Neuron (in vitro differentiated cells): ENCODE data around the gene ADAMTS6.
A peak's percentile ranks its signal among the peaks of the same experiment; 100 is the strongest.

Experiments
- H2AFZ ChIP-seq: one replicate; pipeline ENCODE4 v1.6.1; 2013; ENCODE audit warnings: low read depth, mild to moderate bottlenecking, inconsistent platforms, low read length, moderate library complexity
- H3K27me3 ChIP-seq: one replicate; pipeline ENCODE4 v1.6.1; 2013; ENCODE audit warnings: low read length; ENCODE audit not compliant: insufficient read depth
- H3K36me3 ChIP-seq: one replicate; pipeline ENCODE4 v1.6.1; 2013; ENCODE audit warnings: low read length; ENCODE audit not compliant: insufficient read depth
- H3K4me1 ChIP-seq: one replicate; pipeline ENCODE4 v1.6.1; 2013; ENCODE audit warnings: low read length; ENCODE audit not compliant: insufficient read depth
- H3K4me3 ChIP-seq: 2 replicates; pipeline ENCODE4 v1.5.1; 2013; ENCODE audit warnings: mild to moderate bottlenecking, low read length, moderate library complexity
- H3K9me3 ChIP-seq: one replicate; pipeline ENCODE4 v1.6.1; 2013; ENCODE audit warnings: low read length

The ADAMTS6 gene

DNA sequence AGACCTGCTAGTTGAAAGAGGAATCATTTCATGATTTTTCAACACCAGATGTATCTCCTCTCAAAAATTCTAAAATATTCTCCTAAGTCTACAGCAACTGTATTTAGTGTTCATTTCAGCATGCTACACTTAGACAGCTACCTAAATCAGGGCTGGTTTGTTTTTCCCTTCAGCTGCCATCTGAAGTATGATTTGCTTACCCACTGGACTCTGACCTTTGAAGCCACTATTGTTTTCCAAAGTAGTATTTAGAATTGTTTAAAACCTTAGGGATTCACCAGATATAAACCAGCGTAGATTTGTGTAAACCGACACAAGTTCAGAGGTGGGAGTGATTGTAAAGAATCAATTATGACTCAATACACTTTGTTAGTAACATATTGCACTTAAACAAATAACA is 193.1 kb downstream of the ADAMTS6 start:
- Histone ChIP-seq H3K4me3 (no peak overlapping the region), H2AFZ (no peak overlapping the region), H3K4me1 (no peaks in the 10 kb centered on the region), H3K36me3 (no peaks in the 10 kb centered on the region), H3K9me3 (no peaks in the 10 kb centered on the region), H3K27me3 (no peaks in the 10 kb centered on the region)

DNA sequence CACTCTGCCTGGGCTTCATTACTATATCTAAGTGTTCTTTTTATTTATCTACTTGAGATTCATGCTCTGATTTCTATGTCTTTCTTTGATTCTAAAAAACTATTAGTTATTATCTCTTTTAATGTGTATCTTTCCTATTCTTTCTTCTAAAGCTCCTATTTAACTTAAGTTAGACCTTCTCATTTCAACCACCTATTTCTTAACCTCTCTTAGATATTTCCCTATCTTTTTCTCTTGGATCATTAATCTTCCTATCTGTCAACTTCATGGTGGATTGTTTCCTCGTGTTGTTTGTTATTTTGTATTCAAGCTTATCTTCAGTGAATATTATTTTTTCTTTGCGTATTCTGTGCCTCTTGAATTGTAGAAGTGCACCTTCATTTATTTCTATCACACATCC is 202.1 kb downstream of the ADAMTS6 start:
- Histone ChIP-seq H3K36me3 (no peaks in the 10 kb centered on the region), H2AFZ (no peak overlapping the region), H3K27me3 (no peaks in the 10 kb centered on the region), H3K4me1 (no peaks in the 10 kb centered on the region), H3K4me3 (no peak overlapping the region), H3K9me3 (no peaks in the 10 kb centered on the region)

DNA sequence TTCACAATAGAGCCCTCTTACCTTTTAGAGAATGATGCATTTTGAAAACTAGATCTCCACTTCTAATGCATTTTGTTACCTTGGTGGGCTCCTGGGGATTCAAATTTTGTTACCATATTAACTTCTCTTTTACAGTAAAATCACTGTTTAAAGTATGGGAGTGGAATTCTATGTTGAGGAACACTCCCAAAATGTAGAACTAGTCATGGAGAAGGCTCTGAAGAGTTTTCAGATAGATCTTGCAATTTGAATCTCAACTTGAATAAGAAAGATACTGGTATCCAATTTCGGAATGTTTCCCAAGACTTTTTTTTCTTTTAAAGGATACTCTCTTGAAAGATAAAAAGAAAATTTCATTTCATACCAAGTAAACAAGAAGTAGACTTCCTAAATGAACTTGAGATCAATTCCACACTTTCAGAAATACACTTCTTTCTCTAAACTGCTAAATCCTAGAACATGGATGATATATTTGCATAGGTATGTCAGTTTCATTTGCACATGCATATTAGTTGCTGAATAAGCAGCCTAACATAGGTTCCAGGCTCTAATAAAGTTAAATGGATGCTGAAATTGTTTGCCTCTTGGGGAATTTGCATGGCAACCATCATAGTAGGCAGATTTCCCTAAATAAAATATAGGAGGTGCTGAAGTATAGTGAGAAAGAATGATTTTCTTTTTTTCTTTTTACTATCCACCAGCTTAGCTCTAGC is 205.4 kb downstream of the ADAMTS6 start:
- Histone ChIP-seq H3K27me3 (no peaks in the 10 kb centered on the region), H2AFZ (no peak overlapping the region), H3K9me3 (no peaks in the 10 kb centered on the region), H3K4me1 (peaks cover 2% of the 10 kb centered on the region), H3K36me3 (no peaks in the 10 kb centered on the region), H3K4me3 (no peak overlapping the region)

DNA sequence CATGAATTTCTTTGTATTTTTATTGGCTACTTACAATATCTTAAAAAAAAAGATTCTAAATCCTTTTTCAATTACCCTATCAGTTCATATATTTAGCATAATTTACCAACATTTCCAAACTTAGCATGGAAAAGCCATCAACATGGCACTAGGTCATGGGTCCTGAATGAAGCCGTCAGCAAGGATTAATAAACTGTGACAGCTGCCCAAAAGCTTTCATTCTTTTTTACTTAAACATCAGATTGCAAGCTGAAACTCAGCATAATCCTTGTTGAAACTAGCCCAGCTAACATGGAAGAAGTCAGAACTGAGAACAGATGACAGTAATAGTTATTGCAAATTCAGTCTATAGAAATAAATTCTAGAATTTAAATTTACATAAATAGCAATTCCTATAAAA is 209.8 kb downstream of the ADAMTS6 start:
- Histone ChIP-seq H3K4me3 (no peak overlapping the region), H3K9me3 (no peaks in the 10 kb centered on the region), H3K4me1 (peaks cover 2% of the 10 kb centered on the region)

DNA sequence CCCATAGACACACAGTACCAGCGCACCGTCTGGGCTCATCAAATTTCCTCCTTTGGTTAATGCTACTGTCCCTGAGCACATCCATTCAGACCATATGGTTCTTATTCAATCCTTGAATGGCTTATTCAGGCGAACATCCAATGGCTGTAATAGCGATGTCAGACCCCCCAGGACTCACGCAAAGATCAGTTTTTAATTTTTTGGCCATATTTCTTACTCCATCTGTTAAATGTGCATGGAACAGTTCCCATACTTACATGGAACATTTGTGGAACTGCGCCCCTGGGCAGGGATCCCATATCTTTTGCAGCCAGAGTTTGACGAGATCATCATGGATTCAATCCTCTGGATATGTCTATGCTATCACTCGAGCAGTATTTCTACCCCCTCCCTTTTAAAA is 213.2 kb downstream of the ADAMTS6 start:
- H3K36me3 ChIP-seq: no peaks in the 10 kb centered on the region

More for the DNA sequence above, 209.8 kb downstream of the ADAMTS6 start:
- H2AFZ ChIP-seq: no peak overlapping the region
- no peaks in the 10 kb centered on the region for H3K27me3 ChIP-seq
- no peaks in the 10 kb centered on the region for H3K36me3 ChIP-seq

DNA sequence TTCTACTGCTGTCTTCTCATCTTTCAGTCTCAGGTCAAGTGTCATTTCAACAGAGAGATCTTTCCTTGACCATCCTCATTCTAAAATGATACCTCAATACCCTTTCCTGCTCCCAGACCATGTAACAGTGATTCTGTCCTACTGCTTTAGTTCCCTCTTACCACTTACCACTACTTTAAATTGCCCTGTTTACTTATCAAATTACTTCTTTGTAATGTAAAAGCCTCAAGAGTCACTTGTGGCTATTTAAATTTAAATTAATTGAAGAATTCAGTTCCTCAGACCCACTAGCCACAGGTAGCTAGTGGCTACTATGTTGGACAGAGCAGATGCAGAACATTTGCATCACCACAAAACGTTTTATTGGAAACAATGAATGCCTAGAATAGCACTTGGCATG is 217.3 kb downstream of the ADAMTS6 start:
- no peaks in the 10 kb centered on the region for H3K36me3 ChIP-seq
- no peaks in the 10 kb centered on the region for H3K27me3 ChIP-seq
- H3K4me3 ChIP-seq: no peak overlapping the region
- no peak overlapping the region for H2AFZ ChIP-seq
- H3K9me3 ChIP-seq: no peaks in the 10 kb centered on the region
- H3K4me1 ChIP-seq: peaks cover 6% of the 10 kb centered on the region

More for the DNA sequence above, 213.2 kb downstream of the ADAMTS6 start:
- Histone ChIP-seq H3K4me1 (peaks cover 2% of the 10 kb centered on the region), H2AFZ (no peak overlapping the region), H3K27me3 (no peaks in the 10 kb centered on the region), H3K9me3 (no peaks in the 10 kb centered on the region), H3K4me3 (no peak overlapping the region)

DNA sequence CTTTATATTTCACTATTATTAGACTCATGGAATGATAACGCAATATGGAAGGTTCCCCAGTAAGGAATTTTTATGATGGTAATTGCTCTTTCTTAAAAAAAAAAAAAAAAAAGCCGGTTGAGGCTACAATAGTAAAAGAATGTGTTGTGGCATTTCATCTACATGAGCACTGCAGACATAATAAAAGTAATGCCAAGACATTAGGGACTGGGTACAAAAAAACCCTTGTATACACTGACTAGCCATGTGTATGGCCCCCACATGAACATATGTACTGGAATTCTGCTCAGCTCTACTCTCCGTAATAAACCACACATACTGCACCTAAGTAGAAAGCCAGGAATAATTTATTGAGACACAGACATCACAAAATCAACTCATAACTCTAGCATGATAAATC is 218.4 kb downstream of the ADAMTS6 start:
- no peaks in the 10 kb centered on the region for H3K36me3 ChIP-seq
- no peak overlapping the region for H2AFZ ChIP-seq
- H3K4me1 ChIP-seq: peaks cover 6% of the 10 kb centered on the region
- no peaks in the 10 kb centered on the region for H3K27me3 ChIP-seq
- H3K9me3 ChIP-seq: no peaks in the 10 kb centered on the region
- H3K4me3 ChIP-seq: no peak overlapping the region

DNA sequence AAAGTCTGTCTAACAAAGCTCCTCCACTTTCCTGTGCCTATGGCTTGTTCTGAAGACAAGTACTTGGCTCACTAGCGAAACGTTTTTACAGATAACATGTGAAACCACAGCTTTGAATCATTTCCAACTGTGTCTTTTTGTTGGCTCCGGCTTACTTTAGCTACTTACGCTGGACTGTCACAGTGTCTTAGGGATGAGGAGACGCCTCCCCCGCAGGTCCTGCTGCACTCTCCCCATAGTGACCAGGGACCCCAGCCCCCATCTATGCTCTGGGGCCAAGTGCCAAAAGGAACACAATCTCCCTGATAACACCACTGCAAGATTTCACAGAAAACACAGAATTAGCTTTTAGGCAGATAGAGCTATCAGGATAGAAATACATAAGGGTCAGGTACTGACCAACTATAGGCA is 219.1 kb downstream of the ADAMTS6 start:
- Histone ChIP-seq H3K4me3 (no peak overlapping the region), H3K36me3 (no peaks in the 10 kb centered on the region), H2AFZ (peak overlapping the region; percentile 19), H3K27me3 (no peaks in the 10 kb centered on the region), H3K9me3 (no peaks in the 10 kb centered on the region), H3K4me1 (peaks cover 6% of the 10 kb centered on the region)

DNA sequence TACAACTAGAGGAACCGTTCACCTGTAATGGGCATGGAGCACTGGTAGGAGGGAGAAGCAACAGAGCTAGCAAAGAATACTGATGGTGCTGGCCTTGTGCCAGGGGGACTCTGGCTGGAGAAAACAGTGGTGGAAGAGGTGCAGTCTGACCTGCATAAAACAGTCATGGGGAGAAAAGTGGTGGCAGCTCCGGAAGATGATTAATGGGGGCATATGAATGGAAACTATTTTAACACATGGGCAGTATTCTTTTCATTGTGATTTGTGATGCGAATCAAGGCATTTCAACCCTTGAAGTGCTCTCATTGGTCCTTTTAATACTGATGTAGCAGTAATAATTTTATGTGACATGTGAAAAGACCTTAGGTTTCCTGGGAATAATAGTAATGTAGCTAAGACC is 219.6 kb downstream of the ADAMTS6 start:
- Histone ChIP-seq H3K36me3 (no peaks in the 10 kb centered on the region), H3K4me3 (no peak overlapping the region), H2AFZ (peak overlapping the region; percentile 19), H3K27me3 (no peaks in the 10 kb centered on the region), H3K4me1 (peaks cover 6% of the 10 kb centered on the region), H3K9me3 (no peaks in the 10 kb centered on the region)

DNA sequence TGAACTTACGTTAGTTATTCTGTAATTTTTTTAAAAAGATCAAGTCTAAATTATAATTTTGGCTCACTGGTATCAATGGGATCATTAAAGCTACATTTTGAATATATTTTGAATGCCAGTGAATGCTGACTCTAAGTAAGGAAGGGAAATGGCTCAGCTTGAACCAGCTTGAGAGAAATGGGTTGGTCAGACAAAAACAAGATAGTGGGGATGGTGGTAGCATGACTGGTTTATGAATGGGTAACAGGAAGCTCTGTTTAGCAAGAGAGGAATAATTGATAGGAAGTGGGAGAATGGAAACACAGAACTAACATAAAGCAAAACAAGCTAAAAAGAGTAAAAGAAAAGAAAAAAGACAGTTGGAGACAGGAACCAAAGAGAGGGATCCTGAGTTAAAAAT is 220.2 kb downstream of the ADAMTS6 start:
- H3K36me3 ChIP-seq: no peaks in the 10 kb centered on the region

DNA sequence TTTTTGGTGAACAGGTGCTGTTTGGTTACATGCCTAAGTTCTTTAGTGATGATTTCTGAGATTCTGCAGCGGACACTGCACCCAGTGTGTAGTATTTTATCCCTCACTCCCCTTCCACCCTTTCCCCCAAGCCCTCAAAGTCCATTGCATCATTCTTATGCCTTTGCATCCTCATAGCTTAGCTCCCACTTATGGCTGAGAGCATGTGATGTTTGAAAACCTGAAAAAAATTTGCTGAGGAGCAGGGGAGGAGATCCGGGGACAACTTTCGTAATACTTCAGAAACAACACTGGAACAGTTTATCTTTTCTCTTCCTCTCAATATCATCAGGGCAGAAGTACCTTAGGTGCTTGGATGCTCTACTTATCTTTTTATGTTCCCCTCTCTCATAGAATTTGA is 226.4 kb downstream of the ADAMTS6 start:
- no peaks in the 10 kb centered on the region for H3K9me3 ChIP-seq
- H3K36me3 ChIP-seq: no peaks in the 10 kb centered on the region
- no peaks in the 10 kb centered on the region for H3K4me1 ChIP-seq
- no peak overlapping the region for H2AFZ ChIP-seq
- no peak overlapping the region for H3K4me3 ChIP-seq
- H3K27me3 ChIP-seq: no peaks in the 10 kb centered on the region

More for the DNA sequence above, 220.2 kb downstream of the ADAMTS6 start:
- Histone ChIP-seq H3K9me3 (no peaks in the 10 kb centered on the region), H3K4me3 (no peak overlapping the region), H3K27me3 (no peaks in the 10 kb centered on the region), H3K4me1 (peaks cover 6% of the 10 kb centered on the region), H2AFZ (no peak overlapping the region)

DNA sequence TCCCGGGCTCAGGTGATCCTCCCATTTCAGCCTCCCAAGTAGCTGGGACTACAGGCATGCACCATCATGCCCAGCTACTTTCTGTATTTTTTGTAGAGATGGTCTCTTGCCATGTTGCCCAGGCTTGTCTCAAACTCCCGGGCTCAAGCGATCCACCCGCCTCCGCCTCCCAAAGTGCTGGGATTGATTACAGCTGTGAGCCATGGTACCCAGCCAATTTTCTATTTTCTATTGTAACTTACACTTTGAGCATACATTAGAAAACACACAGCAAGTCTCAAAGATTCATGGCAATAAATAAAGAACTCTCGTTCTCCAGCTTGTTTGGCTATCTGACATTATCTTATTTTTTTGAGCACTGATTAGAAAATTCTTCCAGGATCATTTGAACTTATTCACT is 228.7 kb downstream of the ADAMTS6 start:
- Histone ChIP-seq H2AFZ (no peak overlapping the region), H3K27me3 (no peaks in the 10 kb centered on the region), H3K4me3 (no peak overlapping the region), H3K9me3 (no peaks in the 10 kb centered on the region), H3K36me3 (no peaks in the 10 kb centered on the region), H3K4me1 (no peaks in the 10 kb centered on the region)

DNA sequence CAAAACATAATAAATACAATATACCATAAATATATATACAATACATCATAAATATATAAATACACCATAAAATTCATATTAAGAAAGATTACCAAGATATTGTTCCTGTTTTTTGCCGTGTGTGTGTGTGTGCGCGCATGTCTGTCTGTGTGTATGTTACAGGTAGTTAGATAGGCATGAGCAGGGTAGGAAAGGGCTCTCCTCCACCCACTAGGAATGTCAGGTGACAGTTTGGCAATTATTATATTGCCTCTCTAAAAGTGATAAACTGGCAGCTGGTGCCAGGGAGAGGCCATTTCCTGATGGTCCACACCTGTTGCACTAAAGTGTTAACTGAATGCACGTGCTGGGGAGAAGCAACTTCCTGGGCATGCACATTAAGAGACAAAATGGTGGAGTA is 232.8 kb downstream of the ADAMTS6 start:
- Histone ChIP-seq H3K9me3 (no peaks in the 10 kb centered on the region), H3K27me3 (no peaks in the 10 kb centered on the region), H3K4me1 (no peaks in the 10 kb centered on the region), H2AFZ (no peak overlapping the region), H3K4me3 (no peak overlapping the region), H3K36me3 (no peaks in the 10 kb centered on the region)

DNA sequence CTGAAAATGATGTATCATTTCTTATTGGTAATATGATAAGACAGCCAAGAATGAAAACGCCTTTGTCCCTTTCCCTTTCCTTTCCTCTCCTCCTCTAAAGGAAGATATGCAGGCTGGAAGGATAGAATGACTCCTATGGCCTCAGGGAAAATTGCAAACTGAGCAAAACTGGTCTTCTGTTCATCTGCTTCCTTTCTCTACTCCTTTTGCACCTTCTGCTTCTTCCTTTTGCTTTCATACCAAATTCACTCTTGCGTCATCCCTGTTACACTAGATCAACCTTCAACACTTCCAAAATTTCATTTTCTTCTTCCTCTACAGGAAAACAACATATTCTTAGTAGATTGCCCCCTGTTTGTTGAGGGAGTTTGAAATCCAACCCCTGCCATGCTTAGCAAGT is 234.1 kb downstream of the ADAMTS6 start:
- Histone ChIP-seq H3K27me3 (no peaks in the 10 kb centered on the region), H3K4me1 (no peaks in the 10 kb centered on the region), H3K9me3 (no peaks in the 10 kb centered on the region), H2AFZ (no peak overlapping the region), H3K36me3 (no peaks in the 10 kb centered on the region), H3K4me3 (no peak overlapping the region)
